HG03457 (cell line): ENCODE data around the gene CDC6.

ENCODE experiments used
- ATAC-seq: cut with Tn5 transposase; IDR thresholded peaks from one replicate; pipeline ENCODE4 v1.9.1; 2021; ENCODE audit warnings: moderate number of reproducible peaks; ENCODE audit not compliant: unreplicated experiment

CDC6 gene

GRCh38 chr17:40309949-40310510 is 22.4 kb downstream of the CDC6 start:
- no peak for ATAC-seq

DNA sequence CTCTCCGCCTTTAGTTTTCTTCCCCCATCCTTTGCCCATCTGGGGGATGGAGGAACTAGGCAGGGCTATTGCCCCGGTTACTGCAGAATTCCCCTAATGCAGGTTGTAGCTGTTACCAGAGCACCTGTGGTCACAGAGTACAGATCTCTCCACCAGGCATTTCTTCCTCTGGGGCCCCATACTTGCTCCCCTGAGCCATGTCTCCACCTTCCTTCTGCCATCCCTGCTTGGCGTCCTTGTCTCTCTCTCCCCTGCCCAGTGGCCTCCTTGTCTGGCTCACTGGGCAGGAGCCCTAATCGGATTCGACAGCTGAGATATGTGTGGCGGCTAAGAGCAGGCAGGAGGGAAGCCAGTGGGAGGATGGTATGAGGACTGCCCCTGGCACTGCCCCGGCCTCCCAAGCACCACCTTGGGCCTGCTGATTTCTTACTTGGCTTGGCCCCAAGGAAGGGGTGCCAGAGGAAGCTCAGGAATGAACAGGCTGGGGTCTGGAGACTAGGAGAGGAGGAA is 23.3 kb downstream of the CDC6 start:
- no peak for ATAC-seq

- ATAC-seq, result no peak
These were observed 23.9 kb downstream of the CDC6 start for GRCh38 chr17:40311575-40311974.

DNA sequence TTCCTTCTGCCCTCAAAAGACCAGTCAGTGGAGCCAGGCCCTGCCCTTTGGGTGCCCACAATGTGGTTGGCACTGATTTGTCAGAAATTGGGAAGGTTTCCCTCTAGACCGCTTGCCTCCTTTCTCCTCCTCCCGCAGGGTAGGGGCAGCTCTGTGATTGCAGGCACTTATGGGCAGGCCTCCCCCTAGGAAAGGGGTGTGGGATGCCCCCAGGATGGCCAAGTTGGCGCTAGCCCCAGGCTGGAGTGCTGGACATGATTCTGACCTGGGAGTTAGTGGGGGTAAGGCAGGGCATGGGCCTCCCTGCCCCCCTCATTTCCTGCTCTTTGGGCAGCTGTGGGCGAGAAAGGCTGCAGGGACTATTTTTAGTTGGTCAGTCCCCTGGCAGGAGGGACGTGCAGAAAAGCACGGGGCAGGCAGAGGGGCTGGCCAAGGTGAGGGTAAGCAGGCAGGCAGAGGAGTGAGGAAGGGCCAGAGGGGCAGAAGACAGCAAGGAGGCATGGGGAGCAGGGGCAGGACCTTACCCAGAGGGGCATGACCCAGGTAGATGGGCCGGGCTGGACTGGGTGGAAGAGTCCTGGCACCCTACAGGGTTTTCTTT is 24.6 kb downstream of the CDC6 start:
- no peak for ATAC-seq

DNA sequence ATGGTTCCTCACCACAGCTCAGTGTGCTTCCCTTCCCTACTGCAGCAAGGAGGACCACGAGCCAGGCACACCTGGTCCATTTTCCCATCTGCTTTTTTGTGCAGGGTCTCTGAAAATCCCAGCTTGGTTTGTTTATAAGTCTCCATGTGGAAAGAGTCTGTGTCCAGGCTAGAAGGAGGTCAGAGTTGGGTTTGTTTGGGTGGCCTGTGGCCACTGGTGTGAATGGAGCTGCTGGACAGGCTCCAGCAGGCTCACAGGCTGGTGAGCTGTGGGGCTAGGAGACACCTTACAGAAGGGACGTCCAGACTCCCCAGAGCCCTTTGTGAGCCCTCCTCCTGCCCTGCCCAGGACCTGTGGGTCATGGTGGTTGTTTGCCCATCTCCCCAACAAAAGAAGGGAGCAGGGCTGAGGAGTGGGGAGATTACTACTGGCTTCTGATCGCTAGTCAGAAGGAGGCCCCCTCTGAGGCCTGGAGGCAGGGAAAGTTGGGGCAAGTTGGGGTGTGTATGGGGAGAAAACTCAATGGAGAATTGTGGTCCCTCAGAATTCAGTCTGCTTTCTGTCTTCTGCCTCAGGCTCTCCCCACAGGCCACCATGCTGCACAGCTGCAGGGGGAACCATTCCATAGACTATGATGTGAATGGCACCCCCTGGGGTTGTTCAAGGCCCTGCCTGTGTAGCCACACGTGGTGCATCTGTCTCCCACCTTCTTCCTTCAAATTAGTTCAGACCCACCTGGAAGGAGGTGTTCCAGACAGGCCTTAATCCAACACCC is 25.4 kb downstream of the CDC6 start:
- ATAC-seq, result no peak

GRCh38 chr17:40313668-40314583 is 26.2 kb downstream of the CDC6 start:
- no peak for ATAC-seq

DNA sequence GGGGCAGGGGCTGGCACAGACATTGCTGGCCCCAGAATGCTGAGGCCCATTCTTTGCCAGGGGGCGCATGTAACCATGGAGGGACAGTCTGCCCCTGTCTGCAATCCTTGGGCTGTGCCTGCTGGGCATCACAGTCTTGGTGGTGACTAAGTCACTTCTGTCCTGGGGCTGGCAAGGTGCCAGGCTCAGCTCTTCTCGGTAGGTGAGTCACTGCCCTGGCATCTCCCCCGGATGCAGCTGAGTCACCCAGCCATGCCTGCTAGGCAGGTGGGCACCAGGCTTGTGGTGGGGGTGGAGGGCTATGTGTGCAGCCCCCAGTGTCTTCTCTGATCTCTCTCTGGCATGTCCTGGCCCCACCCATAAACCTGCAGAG is 26.9 kb downstream of the CDC6 start:
- no peak for ATAC-seq

DNA sequence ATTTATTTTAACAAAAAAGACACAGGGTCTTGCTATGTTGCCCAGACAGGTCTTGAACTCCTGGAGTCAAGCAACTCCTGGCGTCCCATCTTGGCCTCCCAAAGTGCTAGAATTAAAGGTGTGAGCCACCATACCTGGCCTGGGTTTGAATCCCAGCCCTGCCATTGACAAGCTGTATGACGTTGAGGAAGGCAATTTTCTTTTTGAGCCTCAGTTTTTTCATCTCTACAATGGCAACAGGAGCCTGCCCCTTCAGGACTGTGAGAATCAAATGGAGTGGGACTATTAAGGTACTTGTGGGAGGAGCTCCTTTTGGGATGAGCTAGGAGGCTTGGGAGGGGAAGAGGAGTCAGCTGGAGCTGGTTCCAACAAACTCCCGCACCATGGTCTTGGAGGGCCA is 27.5 kb downstream of the CDC6 start:
- no peak for ATAC-seq

- ATAC-seq, result no peak
These were observed 28.2 kb downstream of the CDC6 start for GRCh38 chr17:40315678-40316570.

GRCh38 chr17:40316571-40317344 is 29.1 kb downstream of the CDC6 start:
- ATAC-seq, result no peak

- ATAC-seq, result no peak
These were observed 29.7 kb downstream of the CDC6 start for GRCh38 chr17:40317345-40317873.

GRCh38 chr17:40317880-40318829 is 30.5 kb downstream of the CDC6 start:
- ATAC-seq, result peak; percentile 38

- ATAC-seq, result no peak
These were observed 31.2 kb downstream of the CDC6 start for GRCh38 chr17:40318830-40319391.

GRCh38 chr17:40319651-40320540 is 32.2 kb downstream of the CDC6 start:
- no peak for ATAC-seq

GRCh38 chr17:40320756-40321523 is 33.3 kb downstream of the CDC6 start:
- ATAC-seq, result no peak

DNA sequence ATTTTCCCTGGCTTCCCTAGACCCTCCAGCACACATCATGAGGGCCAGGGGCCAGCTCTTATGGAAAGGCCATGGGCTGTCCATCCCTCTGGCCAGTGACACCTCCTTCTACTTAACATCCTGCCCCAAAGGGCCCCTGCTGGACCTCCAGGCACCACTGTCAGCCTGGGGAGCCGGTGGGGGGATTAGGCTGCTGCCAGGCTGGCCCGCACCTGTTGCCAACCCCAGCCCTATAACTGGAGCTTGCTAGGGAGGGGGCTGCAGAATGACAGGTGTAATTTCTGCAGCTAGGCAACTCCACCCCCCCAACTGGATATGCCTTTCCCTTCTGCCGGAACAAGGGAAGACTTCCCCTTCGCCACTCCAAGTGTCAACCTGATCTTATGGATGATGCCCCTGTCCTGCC is 33.8 kb downstream of the CDC6 start:
- ATAC-seq, result no peak
